PC-9 (cell line): ENCODE results near the gene FSTL1. TPM values are rescaled to one million over a fixed set of nuclear protein-coding genes. Genes with fewer than 3 reads are reported as not detected.

Experiments used
- BruUV-seq: library from RNA; stranded (reverse); fragments of 400-500 nt; replicated peaks from 2 replicates; lab custom pipeline; 2021; lab: Mats Ljungman, UMichigan
- CTCF ChIA-PET: fragments of 300-600 bp; sonication (Branson Sonifier 250); formaldehyde crosslinking; loops from one replicate; lab custom pipeline; 2022; ENCODE audit warnings: antibody characterized with exemption; lab: Charles Lee
- POLR2A ChIA-PET: fragments of 300-600 bp; sonication (Branson Sonifier 250); formaldehyde crosslinking; loops from one replicate; lab custom pipeline; 2022; ENCODE audit warnings: antibody characterized with exemption; ENCODE audit not compliant: unreplicated experiment; lab: Charles Lee
- DNase-seq, 2 experiments: peaks; one replicate each; pipeline versions ENCODE4 v3.0.0 to v3.0.0-alpha.2; 2015 to 2022; ENCODE audit warnings: mixed read lengths in 1 of 2
- H2AFZ ChIP-seq: fragments of 200-600 bp; sonication (generic); 2 replicates; pipeline ENCODE4 v1.8.1; 2017; ENCODE audit warnings: antibody characterized with exemption
- H3F3A ChIP-seq: fragments of 200-600 bp; sonication (generic); 2 replicates; pipeline ENCODE4 v1.8.1; 2017; ENCODE audit warnings: antibody characterized with exemption, mild to moderate bottlenecking, low read depth; ENCODE audit not compliant: insufficient read depth
- H3K27ac ChIP-seq: fragments of 200-600 bp; sonication (generic); 2 replicates; pipeline ENCODE4 v1.6.1; 2016; ENCODE audit warnings: mixed run types
- H3K27me3 ChIP-seq: fragments of 200-600 bp; sonication (generic); 2 replicates; pipeline ENCODE4 v1.6.1; 2016; ENCODE audit warnings: low read depth, mixed run types; ENCODE audit not compliant: insufficient read depth
- H3K36me3 ChIP-seq: fragments of 200-600 bp; sonication (generic); 2 replicates; pipeline ENCODE4 v1.6.1; 2016; ENCODE audit warnings: low read depth, mixed run types
- H3K4me1 ChIP-seq: fragments of 200-600 bp; sonication (generic); replicated peaks from 2 replicates; pipeline ENCODE4 v1.6.1; 2016; ENCODE audit warnings: mixed run types; ENCODE audit not compliant: insufficient read depth
- H3K4me2 ChIP-seq: fragments of 200-600 bp; sonication (generic); 2 replicates; pipeline ENCODE4 v1.6.1; 2017; ENCODE audit warnings: mixed run types
- H3K4me3 ChIP-seq: fragments of 200-600 bp; sonication (generic); 2 replicates; pipeline ENCODE4 v1.6.1; 2016; ENCODE audit warnings: mixed run types
- H3K79me2 ChIP-seq: fragments of 200-600 bp; sonication (generic); 2 replicates; pipeline ENCODE4 v1.6.1; 2017; ENCODE audit warnings: low read depth, mixed run types
- H3K9me2 ChIP-seq: fragments of 200-600 bp; sonication (generic); 2 replicates; pipeline ENCODE4 v1.8.1; 2017; ENCODE audit warnings: mild to moderate bottlenecking; ENCODE audit not compliant: insufficient read depth
- H3K9me3 ChIP-seq: fragments of 200-600 bp; sonication (generic); 2 replicates; pipeline ENCODE4 v1.8.1; 2016; ENCODE audit warnings: low read depth; ENCODE audit not compliant: insufficient read depth
- H4K20me1 ChIP-seq: fragments of 200-600 bp; sonication (generic); 2 replicates; pipeline ENCODE4 v1.8.1; 2017; ENCODE audit not compliant: insufficient read depth
- EZH2 ChIP-seq: fragments of 200-600 bp; sonication (generic); IDR thresholded peaks from 2 replicates; pipeline ENCODE4 v1.8.0; 2017; ENCODE audit warnings: antibody characterized with exemption, low read depth
- intact Hi-C: fragments of 100-400 bp; cut with micrococcal nuclease; formaldehyde crosslinking; loops from one replicate; pipeline ENCODE4 v1.10.0; 2022; ENCODE audit not compliant: unreplicated experiment
- total RNA-seq: library from RNA; stranded (reverse); gene quantifications from 2 replicates; pipeline ENCODE4 v1.2.3, GENCODE V29; 2021
- TF ChIP-seq, protein P1 (sequence below): fragments of 200-600 bp; sonication (generic); conservative IDR thresholded peaks from 2 replicates; pipeline ENCODE4 v1.6.1; 2017; ENCODE audit warnings: mixed run types, antibody characterized with exemption, mild to moderate bottlenecking, moderate library complexity

Gene FSTL1
- total RNA-seq, 1 experiment from 2014 or later, result 225 TPM

DNA sequence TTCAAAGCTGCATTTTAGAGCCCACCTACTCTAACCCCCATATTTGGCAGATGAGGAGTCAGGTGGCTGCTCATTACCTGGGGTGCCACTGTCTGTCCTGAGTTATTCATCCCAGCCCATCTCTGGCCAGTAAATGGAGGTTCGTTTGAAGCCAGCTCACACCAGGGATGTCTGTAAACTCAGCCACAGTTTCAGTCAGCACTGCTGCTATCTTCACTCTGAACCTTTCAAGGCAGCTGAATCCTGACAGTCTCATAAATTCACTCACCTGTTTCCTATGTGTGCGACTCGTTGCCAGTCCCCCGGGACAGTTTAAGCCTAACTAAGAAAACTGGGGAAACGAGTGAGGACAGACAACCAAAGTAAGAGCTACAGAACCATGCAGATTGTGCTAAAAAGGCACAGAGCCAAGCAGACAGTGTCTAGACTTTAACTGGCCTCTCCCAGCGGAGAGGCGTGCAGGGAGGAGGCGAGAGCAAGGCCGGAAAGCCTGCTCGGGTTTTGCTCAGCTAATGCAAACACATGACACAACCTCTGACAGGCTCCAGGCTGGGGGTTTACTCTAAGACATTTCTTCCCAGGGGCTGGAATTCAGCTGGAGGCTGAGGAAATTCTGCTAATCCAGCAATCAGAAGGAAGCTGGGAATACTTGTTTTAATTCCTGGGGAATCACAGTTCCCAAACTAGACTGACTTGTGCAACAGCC is 12.0 kb downstream of the FSTL1 start:
- Histone ChIP-seq H3K4me1 (peaks cover 30% of the 10 kb centered on the region), H3K9me3 (no peaks in the 10 kb centered on the region), H3K27ac (no peak overlapping the region), H3K4me3 (no peak overlapping the region), H3F3A (peaks cover 24% of the 10 kb centered on the region), H3K36me3 (peaks cover 8% of the 10 kb centered on the region), H4K20me1 (no peaks in the 10 kb centered on the region), H3K79me2 (peaks cover 16% of the 10 kb centered on the region), H3K4me2 (no peak overlapping the region), H3K27me3 (no peaks in the 10 kb centered on the region), H3K9me2 (no peaks in the 10 kb centered on the region), H2AFZ (no peak overlapping the region)
- TF ChIP-seq, protein P1, sequence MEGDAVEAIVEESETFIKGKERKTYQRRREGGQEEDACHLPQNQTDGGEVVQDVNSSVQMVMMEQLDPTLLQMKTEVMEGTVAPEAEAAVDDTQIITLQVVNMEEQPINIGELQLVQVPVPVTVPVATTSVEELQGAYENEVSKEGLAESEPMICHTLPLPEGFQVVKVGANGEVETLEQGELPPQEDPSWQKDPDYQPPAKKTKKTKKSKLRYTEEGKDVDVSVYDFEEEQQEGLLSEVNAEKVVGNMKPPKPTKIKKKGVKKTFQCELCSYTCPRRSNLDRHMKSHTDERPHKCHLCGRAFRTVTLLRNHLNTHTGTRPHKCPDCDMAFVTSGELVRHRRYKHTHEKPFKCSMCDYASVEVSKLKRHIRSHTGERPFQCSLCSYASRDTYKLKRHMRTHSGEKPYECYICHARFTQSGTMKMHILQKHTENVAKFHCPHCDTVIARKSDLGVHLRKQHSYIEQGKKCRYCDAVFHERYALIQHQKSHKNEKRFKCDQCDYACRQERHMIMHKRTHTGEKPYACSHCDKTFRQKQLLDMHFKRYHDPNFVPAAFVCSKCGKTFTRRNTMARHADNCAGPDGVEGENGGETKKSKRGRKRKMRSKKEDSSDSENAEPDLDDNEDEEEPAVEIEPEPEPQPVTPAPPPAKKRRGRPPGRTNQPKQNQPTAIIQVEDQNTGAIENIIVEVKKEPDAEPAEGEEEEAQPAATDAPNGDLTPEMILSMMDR, result no peak
- intact Hi-C loops, result loop anchor here (10.0 kb wide), 1 partner anchor 56 kb away; no protein-coding TSS in a partner anchor
- ChIA-PET POLR2A (no interaction called here), CTCF (interaction anchor here (0.6 kb wide), 1 partner anchor 19 kb away, joined by 3 read pairs; no protein-coding TSS in a partner anchor)
- DNase-seq, result no peak
- no TSS peak for BruUV-seq

DNA sequence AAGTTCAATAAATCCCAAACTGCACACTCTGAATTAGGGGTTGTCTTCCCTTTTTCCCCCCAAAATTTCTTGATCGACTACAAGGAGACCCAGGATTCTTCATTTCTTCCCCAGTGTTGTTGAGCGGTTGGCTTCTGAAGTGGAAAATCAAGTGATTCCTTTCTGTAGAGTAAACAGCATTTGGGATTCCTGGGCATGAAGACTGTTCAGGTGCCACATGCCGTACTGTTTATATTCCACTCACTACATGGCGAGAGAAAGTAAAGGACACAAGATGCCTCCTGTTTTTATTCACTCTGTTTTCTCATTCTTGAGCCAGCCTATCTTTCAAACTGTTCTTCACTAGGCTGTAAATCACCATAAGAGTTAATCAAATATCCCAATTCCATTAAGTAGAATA is 12.6 kb downstream of the FSTL1 start:
- TF ChIP-seq EZH2, result no peak
- TF ChIP-seq, protein P1, result no peak
- intact Hi-C loops, result loop anchor here (10.0 kb wide), 1 partner anchor 57 kb away; no protein-coding TSS in a partner anchor
- POLR2A ChIA-PET, result no interaction called here
- H3K9me3 ChIP-seq, result no peaks in the 10 kb centered on the region
- no peak overlapping the region for H2AFZ ChIP-seq
- no peaks in the 10 kb centered on the region for H4K20me1 ChIP-seq
- no peak for DNase-seq
- H3K4me1 ChIP-seq, result peaks cover 30% of the 10 kb centered on the region
- H3K27ac ChIP-seq, result no peak overlapping the region
- H3K27me3 ChIP-seq, result no peaks in the 10 kb centered on the region
- H3K79me2 ChIP-seq, result peaks cover 21% of the 10 kb centered on the region
- no TSS peak for BruUV-seq
- no peak overlapping the region for H3K4me3 ChIP-seq
- CTCF ChIA-PET, result interaction anchor here (0.6 kb wide), 1 partner anchor 19 kb away, joined by 3 read pairs; no protein-coding TSS in a partner anchor
- H3K4me2 ChIP-seq, result no peak overlapping the region
- H3K36me3 ChIP-seq, result peaks cover 8% of the 10 kb centered on the region
- peaks cover 24% of the 10 kb centered on the region for H3F3A ChIP-seq
- no peaks in the 10 kb centered on the region for H3K9me2 ChIP-seq

DNA sequence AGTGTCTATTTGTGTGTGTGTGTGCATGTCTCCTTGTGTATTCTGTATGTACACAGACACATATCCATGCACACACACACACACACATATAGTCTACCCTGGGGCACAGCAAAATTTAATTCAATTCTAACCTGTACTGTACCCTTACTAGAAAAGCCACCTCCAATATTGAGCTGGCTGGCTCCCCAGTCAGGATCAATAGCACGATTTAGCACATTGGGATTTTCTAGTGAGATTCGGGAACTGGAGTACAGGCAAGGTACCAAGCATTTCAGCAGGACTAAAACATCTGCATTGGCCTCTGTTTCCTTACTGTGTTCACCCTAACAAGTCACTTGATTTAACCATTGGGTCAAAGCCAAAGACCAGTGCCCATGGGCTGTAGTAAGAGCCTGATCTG is 13.2 kb downstream of the FSTL1 start:
- H3K27me3 ChIP-seq, result no peaks in the 10 kb centered on the region
- no peak for DNase-seq
- POLR2A ChIA-PET, result no interaction called here
- H3K27ac ChIP-seq, result no peak overlapping the region
- no TSS peak for BruUV-seq
- H4K20me1 ChIP-seq, result no peaks in the 10 kb centered on the region
- no peaks in the 10 kb centered on the region for H3K9me3 ChIP-seq
- CTCF ChIA-PET, result interaction anchor here (0.6 to 1.5 kb wide), 2 partner anchors 8 to 12 kb away, joined by 3 read pairs; no protein-coding TSS in a partner anchor
- intact Hi-C loops, result loop anchor here (10.0 kb wide), 1 partner anchor 57 kb away; no protein-coding TSS in a partner anchor
- H2AFZ ChIP-seq, result no peak overlapping the region
- no peak for TF ChIP-seq EZH2
- TF ChIP-seq, protein P1, result no peak
- H3K4me3 ChIP-seq, result no peak overlapping the region
- H3K79me2 ChIP-seq, result peaks cover 21% of the 10 kb centered on the region; the same call in 1 of the 2 replicates
- H3K36me3 ChIP-seq, result peaks cover 8% of the 10 kb centered on the region
- no peak overlapping the region for H3K4me2 ChIP-seq
- no peaks in the 10 kb centered on the region for H3K9me2 ChIP-seq
- peaks cover 36% of the 10 kb centered on the region for H3K4me1 ChIP-seq
- H3F3A ChIP-seq, result peaks cover 24% of the 10 kb centered on the region
